HL-60/S4 (cell line): ENCODE results near the gene MLYCD.

Source experiments
- in situ Hi-C: fragments of 300-500 bp; cut with MboI; formaldehyde crosslinking; loops from 2 replicates; pipeline ENCODE4 v1.14.3; 2022; ENCODE audit warnings: low sequenced_read_pairs

The MLYCD gene

DNA sequence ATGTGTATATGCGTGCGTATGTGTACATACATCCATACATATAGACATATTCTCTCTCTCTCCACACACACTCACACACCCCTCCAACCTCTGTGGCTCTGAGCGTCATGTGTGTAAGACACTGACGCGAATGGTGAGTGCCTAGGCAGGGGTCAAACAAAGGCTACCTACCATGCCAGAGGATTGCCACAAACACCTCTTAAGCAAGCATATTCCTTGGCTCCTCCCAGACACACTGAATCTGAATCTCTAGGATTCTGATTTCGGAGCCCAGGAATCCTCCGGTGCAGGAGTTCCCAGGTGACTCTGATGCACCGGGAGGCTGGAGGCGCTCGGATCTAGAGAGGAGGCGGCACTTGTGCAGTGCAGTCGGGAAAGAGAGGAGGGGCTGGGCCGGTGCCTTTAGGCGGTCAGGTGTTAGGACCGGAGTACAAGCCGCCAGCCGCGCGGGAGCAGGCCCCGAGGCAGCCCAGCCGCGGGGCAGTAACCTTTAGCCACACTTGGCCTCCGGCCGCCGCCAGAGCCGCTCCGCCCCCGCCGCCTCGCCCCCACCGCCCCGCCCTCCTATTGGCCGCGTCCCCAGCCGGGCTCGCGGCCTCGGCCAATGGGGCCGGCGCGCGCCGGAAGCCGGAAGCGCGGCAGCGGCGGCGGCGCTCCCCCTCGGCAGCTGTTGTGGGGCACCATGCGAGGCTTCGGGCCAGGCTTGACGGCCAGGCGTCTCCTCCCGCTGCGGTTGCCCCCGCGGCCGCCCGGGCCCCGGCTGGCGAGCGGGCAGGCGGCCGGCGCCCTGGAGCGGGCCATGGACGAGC is at the start of gene MLYCD:
Gene MLYCD (plus strand): TSS at position 653 of the 809 bp plus-strand sequence. CDS start 30 bp downstream, at position 683.
- in situ Hi-C loops, result no loop called here

DNA sequence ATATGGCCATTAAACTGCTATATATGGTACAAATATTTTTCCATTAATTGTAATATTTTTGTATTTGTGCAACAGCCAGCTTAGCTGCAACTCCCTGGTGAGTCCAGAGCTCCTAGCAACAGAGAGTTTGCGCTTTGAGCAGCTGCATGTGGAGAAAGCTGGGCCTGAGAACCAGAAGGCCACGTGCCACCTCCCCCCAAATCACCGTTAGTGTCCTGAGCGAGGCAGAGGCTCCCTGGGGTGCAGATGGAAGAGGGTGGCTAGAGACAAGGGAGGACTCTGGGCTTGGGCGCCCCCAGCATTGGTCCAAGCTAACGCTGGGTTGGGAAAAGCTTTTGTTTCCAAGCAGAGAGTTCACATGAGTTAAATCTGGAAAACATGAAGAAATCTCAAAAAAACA is 49.5 kb upstream of the MLYCD start:
- in situ Hi-C loops, result no loop called here

DNA sequence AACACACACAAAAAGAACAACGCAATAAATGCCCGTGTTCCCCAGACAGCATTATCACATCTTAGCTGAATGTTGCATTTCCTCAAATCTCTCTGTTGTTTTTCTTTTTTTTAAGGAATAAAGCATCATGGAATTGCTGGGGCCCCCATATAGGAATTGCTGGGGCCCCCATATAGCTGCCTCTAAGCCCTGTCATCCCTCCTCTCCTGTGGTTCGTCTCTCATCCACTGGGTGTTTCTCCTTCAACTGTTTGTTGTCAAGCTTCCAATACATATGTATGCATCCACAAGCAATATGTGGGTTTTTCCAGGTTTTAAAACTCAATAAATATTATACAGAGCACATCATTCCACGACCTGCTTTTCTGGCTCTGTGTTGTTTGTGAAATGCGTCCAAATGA is 48.0 kb upstream of the MLYCD start:
- in situ Hi-C loops, result no loop called here

DNA sequence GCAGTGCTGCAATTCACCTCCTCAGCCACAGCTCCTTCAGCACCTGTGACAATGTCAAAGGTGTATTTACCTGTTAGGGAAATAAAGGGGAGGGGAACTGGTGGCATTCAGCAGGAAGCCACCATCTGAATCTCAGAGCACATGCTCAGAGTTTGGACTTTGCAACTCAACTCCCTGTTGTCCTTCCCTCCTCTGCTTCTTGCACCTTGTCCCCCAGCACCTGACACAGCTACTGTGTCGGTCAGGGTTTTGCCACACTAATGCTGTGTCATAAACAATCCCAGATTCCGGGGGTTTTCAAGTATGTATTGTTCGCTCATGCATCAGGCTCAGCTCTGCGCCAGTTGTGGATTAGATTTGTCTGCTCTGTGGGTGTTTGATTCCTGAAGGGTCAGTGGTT is 47.4 kb upstream of the MLYCD start:
- in situ Hi-C loops, result no loop called here

DNA sequence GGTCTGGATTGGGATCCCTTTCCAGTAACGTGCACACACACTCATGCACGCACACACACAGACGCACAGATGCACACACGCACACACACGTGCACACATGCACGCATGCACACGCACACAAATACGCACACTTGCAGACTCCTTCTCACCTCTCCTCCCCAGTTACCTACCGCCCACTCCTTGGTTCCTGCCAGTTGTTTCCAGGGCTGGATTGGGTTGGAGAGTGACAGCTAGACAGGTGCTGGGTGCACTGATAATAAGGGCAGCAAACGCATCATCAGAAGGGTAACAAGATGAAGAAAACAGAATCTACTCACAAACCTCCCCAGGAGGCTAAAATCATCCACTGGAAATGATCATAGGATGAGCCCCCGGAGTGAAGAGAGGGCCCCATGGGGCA is 46.1 kb upstream of the MLYCD start:
- in situ Hi-C loops, result no loop called here

DNA sequence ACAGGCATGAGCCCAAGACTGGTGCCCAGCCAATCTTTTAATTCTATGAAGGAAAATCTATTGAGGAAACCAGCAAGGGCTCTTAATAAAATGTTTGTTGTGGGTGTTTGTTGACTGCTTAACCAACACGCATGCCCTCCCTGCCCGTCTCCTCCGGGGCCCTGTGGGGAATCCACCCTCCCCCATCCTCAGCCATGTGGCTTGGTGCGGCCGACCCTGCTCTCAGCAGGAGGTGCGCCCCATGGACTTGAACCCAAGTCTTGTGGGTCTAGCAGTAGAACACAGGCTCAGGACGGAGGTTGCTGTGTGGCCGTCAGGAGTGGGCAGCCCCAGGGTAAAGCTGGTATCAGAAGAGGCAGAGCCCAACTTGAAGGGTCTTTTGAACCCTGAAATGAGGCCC is 45.1 kb upstream of the MLYCD start:
- in situ Hi-C loops, result no loop called here

DNA sequence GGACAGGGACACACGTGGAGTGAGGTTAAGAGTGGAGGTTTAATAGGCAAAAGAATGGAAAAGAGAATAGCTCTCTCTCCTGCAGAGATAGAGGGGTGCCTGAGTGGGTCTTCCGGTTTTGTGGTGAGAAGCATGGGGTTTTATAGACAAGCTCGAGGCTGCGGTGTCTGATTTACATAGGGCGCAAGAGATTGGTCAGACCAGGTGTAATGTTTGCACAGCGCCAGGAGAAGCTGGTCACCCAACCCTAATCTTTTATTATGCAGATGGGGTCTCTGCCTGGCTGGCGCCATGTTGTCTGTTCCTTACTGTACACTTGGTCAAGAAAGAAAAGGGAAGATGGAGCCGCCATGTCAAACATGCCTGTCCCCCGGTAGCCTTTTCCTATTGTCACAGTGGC is 44.5 kb upstream of the MLYCD start:
- in situ Hi-C loops, result no loop called here

DNA sequence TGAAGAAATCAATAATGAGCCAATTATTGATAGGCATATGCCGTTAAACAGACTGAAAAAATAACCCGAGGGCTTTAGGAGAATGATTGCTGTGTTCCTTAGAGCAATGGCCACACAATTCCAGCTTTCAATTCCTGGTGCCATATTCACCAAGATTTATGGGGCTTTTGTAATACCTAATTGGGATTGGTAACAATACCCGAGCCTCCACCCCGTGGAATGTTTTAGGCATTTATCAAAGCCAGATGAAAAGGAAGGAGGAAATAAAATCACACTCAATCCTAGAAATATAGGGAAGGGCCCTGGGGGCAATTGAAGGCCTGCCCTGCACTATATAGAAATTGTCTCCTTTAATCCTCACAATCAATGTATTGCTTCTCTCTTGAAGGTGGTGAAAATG is 42.1 kb upstream of the MLYCD start:
- in situ Hi-C loops, result no loop called here

DNA sequence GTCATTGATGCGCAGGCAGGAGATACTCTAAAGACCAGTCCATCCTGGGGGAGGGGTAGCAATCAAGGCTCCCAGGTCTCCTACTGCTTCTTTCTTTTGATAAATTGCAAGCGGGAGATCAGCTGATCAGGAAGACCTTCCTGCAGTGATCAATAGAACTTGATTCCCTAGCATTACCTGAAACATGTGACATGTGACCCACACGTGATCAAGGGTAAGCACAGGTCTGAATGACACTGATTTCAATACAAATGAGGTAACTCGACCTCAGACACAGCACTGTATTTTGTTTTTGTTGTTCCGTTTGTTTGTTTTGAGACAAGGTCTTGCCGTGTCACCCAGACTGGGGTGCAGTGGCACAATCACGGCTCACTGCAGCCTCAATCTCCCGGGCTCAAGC is 39.6 kb upstream of the MLYCD start:
- in situ Hi-C loops, result no loop called here

DNA sequence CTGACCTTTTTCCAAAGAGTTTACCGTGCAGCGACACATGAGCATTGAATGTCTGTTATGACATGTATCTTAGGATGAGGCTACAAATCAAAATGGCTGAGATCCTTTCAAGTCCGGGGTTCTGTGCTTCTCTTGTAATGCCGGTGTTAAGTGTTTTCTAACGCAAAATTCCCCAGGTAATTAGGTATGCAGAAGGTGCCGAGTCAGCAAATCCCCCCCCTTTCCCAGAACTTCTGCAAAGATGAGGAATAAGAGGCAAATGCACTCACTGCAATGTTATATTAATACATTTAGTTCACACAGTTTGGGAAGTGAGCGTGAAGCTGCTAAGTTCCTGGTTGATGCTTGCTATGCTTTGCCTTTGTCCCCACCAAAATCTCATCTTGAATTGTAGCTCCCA is 36.3 kb upstream of the MLYCD start:
- in situ Hi-C loops, result no loop called here

DNA sequence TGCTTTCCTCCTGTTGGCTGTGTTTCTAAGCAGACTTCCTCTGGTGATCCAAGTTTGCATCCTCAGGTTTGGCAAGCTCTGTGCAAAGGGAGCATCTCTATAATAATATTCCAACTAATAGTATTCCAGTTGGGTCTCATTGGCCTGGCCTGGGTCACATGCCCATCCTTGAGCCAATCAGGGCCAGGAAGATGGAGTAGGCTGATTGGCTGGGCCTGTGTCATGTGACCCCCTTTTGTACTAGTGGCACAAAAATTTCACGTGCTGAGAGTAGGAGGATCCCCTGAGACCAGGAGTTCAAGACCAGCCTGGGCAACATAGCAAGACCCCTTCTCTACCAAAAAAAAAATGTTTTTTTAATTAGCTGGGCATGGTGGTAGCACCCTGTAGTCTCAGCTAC is 35.2 kb upstream of the MLYCD start:
- in situ Hi-C loops, result no loop called here

DNA sequence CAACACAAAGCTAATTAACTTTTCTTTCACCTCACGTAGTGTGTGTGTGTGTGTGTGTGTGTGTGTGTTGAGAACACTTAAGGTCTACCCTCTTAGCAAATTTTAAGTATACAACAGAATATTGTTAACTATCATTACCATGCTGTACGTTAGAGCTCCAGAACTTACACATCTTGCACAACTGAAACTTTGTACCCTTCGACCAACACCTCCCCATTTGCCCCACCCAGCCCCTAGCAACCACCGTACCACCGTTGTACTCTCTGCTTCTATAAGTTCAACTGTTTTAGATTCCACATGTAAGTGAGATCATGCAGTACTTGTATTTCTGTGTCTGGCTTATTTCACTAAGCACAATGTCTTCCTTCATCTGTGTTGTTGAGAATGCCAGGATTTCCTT is 28.1 kb upstream of the MLYCD start:
- in situ Hi-C loops, result no loop called here

DNA sequence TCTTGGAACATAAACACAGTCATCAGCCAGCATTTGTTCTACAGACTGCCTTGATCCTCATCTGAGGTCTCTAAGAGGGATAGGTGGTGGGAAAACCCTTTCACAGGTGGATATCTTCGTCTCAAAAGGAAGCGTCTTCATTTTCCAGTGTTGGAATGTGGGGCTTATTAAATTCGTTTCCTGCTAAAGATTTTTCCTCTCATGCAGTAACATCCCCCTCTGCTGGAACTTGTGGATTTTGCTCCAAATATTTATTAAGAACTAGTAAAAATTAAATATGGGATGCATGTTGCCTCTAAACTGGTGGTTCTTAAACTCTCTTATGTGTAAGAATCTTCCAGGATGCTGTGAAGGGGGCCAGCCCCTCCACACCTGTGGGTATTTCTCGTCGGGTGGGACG is 20.1 kb upstream of the MLYCD start:
- in situ Hi-C loops, result no loop called here

DNA sequence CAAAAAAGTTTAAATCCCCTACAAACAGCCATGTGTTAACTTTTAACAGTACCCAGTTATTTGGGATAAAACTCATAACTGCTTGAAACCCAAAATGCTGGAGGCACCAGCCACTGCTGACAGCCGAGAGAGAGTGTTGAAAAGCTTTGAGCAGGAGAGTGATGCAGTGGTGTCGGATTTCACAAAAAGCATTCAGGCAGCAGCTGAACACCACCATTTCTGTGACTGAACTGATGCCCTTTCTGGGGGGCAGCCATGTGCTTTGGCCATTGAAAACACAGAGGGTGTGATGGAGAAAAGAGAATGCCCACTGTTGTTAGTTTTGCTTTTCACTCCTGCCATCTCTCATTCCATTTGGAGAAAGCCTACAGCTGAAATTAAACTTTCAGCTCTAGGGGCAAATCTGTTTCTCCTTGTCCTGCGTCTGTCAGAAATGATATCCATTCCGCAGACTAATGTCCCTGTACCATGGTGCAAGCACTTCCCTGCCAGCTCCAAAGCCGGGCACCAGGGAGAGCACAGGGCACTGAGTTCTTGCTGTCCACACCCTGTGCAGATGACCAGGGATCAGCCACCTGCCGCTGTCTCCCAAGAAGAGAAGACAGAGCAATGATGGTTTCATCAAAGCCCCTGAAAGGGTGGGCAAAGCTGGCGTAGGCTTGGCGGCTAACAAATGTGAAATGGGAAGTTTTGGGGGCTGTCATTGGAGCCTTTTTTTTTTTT is 16.6 kb upstream of the MLYCD start:
- in situ Hi-C loops, result no loop called here

DNA sequence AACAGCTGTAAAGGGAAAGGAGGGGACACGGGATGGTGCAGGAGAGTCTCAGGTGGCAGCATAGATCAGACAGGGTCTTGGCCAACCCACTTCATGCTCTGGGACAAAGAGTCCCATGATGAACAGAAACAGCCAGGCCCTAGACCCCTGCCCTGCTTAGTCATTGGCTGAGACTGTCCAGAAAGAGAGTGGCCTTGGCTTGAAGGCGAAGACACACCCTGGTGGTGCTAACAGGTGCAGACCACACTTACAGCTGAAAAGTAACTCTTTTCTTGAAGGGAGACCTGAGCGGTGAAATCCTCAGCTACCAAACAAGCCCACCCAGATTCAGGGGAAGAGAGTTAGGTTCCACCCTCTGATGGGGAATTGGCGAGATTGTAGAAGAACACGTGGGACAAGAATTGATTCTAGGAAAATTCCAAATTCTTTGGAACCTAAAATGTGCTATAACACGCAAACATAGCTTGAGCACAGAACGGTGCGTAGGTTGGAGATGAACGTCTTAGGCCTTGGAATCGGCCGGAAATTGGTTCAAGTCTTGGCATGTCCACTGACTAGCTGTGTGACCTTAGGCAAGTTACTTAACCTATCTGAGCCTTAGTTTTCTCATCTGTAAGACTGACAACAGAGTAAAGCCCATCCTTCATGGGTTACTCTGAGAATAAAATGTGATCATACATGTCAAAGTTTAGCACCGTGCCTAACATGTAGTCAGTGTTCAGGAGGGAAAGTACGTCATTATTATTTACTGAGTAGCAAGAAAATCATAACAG is 12.5 kb upstream of the MLYCD start:
- in situ Hi-C loops, result no loop called here

DNA sequence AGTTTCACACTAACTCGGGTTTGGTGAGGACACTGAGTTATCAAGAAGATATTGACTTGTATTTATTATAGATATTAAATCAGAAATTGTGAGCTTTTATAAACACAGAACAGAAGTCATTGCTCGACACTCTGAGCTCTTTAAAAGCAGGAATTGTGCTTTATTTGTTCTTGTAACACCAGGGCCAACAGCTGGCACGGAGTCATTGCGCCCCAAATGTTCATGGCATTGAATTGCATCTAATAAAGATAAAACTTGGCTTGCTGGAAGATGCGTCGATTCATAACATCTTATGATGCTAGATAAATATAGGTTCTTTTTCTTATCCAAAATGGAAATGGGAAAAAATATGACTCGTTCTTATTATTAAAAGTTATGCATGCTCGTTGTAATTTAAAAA is 11.8 kb upstream of the MLYCD start:
- in situ Hi-C loops, result no loop called here

DNA sequence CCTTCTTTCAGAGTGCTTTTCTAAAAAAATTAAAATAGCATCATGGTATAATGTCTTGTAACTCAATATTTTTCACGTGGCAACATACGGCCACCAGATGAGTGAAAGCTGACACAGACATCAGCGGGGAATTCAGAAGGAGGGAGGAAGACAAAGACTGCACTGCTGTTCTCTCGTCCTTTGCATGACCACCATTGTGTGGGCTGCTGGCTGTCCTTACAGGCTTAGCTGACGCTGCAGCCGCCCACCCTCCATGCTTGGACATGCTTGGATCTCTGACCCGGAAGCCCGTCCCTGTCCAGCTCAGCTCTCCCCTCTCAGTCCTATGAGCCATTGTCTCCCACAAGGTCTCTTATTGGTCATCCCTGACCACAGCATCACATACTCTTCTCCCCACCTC is 11.4 kb upstream of the MLYCD start:
- in situ Hi-C loops, result no loop called here

DNA sequence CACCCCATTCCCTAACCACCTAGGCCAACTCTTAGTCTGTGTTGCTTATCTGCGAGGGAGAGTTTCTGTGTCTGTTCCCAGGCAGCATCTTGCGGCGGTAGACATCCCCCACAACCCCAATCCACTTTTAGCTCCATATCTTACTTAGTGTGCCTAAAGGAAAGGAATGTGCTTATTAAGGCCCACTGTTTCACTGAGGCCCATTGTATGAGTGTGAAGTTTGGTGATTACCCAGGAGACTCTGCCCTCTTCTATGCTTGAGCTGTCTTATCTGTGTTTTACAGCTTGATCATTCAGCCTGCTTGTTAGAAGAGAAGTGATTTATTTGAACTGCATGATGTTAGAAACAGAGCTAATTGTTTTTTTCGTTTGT is 10.3 kb upstream of the MLYCD start:
- in situ Hi-C loops, result no loop called here

DNA sequence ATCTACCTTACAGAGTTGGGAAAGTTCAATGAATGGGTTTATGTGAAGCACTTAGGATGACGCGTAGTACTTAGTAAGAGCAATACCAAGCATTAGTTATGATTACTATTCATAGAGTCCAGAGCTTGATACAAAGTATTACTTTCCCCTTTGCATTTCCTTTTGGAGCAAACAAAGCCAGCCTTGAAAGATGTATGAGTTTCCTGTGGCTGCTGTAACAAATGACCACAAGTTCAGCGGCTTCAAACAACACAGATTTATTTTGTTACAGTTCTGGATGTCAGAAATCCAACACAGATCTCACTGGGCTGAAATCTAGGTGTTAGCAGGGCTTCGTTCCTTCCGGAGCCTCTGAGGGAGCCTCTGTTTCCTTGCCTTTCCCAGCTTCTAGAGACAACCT is 8.6 kb upstream of the MLYCD start:
- in situ Hi-C loops, result no loop called here

DNA sequence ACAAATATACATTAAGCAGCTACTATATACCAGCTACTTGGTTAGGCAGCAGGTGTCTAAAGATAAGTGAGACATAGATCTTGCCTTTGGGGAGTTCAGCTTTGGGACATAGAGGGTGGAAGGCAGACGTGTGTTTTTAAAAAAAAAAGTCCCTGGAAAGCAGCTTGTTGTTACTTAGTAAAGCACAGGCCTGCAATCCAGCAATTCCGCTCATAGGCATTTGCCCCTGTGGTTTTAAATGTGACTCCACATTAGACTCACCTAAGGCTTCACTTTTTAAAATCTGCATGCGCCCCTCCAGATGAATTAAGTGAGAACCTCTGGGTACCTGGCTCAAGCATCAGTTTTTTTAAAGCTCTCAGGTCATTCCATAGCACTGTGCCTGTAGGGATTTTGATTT is 7.2 kb upstream of the MLYCD start:
- in situ Hi-C loops, result no loop called here

DNA sequence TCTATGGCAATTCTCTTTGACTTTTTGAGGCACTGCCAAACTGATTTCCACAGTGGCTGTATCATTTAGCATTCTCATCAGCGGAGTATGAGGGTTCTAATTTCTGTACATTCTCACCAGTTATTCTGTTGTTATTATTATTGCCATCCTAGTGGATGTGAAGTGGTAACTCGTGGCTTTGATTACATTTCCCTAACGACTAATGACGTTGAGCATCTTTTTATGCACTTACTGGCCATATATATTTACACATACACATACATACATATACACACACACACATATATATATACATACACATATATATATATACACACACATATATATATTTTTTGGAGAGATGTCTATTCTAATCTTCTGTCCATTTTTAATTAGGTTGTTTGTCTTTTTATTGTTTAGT is 3.7 kb upstream of the MLYCD start:
- in situ Hi-C loops, result no loop called here

DNA sequence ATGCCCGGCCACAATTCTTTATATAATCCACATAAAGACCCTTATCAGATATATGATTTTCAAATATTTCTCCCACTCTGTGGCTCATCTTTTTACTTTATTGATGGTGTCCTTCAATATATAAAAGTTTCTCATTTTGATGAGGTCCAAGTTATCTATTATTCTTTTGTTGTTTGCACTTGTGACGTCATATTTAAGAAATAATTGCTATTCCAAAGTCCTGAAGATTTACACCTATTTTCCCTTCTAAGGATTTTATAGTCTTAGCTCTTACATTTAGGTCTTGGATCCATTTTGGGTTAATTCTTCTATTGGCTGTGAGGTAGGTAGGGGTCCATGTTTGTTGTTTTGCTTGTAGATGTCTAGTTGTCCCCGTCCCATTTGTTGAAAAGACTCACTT is 3.0 kb upstream of the MLYCD start:
- in situ Hi-C loops, result no loop called here
